Measurements from ENCODE around the gene ZMYM5.
"Not testable (repeated sequence)": the region's sequence is repeated elsewhere in the genome, so short reads cannot be mapped to it uniquely, and the experiment has no call there.

ZMYM5 gene

GRCh38 chr13:19794631-19795030, 68.8 kb downstream of the ZMYM5 start:
- TF ChIP-seq POLR2A (IDR thresholded peaks at IDR 0.05; ENCODE audit: extremely low read depth, insufficient read length) (no peak), MAX (IDR thresholded peaks at IDR 0.05; ENCODE audit: low read depth, low read length) (no peak), MYC (IDR thresholded peaks at IDR 0.05; ENCODE audit: low read depth, low read length) (no peak)
- TF ChIP-seq, protein P1, sequence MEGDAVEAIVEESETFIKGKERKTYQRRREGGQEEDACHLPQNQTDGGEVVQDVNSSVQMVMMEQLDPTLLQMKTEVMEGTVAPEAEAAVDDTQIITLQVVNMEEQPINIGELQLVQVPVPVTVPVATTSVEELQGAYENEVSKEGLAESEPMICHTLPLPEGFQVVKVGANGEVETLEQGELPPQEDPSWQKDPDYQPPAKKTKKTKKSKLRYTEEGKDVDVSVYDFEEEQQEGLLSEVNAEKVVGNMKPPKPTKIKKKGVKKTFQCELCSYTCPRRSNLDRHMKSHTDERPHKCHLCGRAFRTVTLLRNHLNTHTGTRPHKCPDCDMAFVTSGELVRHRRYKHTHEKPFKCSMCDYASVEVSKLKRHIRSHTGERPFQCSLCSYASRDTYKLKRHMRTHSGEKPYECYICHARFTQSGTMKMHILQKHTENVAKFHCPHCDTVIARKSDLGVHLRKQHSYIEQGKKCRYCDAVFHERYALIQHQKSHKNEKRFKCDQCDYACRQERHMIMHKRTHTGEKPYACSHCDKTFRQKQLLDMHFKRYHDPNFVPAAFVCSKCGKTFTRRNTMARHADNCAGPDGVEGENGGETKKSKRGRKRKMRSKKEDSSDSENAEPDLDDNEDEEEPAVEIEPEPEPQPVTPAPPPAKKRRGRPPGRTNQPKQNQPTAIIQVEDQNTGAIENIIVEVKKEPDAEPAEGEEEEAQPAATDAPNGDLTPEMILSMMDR (IDR thresholded peaks at IDR 0.05; ENCODE audit: low read depth, low read length) = no peak
- peak; percentile 81 for DNase-seq (ENCODE audit: low read depth)
- peak overlapping the region; percentile 4 for H3K4me3 ChIP-seq (ENCODE audit: low read depth, low read length)

GRCh38 chr13:19791953-19792537, 71.4 kb downstream of the ZMYM5 start:
- H3K4me3 ChIP-seq (ENCODE audit: low read depth, low read length) = no peak overlapping the region
- TF ChIP-seq, protein P1 (IDR thresholded peaks at IDR 0.05; ENCODE audit: low read depth, low read length) = no peak
- no peak for DNase-seq (ENCODE audit: low read depth)

- H3K4me3 ChIP-seq (ENCODE audit: low read depth, low read length) = peak within 1 kb of the TSS; percentile 90
- TF ChIP-seq MAX (IDR thresholded peaks at IDR 0.05; ENCODE audit: low read depth, low read length) (peak; percentile 82), MYC (IDR thresholded peaks at IDR 0.05; ENCODE audit: low read depth, low read length) (peak; percentile 83), POLR2A (IDR thresholded peaks at IDR 0.05; ENCODE audit: extremely low read depth, insufficient read length) (peak; percentile 98)
- peak; percentile 96 for DNase-seq (ENCODE audit: low read depth)
Measured at GRCh38 chr13:19782727-19783682, 80.4 kb downstream of the ZMYM5 start, which contains the start of gene PSPC1. PSPC1 (minus strand) TSS chr13:19782945; CDS start chr13:19782757, 188 bp downstream.

DNA sequence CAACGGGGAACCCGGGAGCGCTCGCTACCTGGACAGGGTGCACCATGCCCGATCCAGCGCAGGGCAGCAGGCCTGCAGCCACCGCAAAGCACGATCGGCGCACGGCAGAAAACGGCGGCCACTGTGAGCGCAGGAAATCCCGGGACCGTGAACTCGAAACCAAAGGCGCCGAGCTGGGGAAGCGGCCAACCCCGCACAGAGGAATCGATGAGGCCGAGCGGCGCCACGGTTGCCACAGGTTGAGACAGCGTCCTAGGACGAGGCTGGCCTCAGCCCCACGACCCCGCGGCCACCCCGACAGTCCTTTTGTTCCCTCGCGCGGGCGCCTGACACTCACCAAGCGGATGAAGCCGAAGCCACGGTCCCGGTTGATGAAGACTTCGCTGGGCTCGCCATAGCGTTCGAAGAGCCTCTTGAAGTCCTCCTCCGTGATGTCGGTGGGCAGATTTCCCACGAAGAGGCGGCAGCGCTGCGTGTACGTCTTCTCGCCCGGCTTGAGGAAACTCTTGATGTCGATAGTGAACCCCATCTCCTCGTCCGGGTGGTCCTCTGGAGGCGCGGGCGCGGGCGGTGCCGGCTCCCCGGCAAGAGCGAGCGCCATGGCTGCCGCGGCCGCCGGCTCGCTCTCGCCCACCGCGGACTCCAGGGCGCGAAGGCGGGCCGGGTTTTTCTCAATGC, 81.3 kb downstream of the ZMYM5 start:
- TF ChIP-seq, protein P1 (IDR thresholded peaks at IDR 0.05; ENCODE audit: low read depth, low read length) = no peak
- TF ChIP-seq MYC (IDR thresholded peaks at IDR 0.05; ENCODE audit: low read depth, low read length) (no peak), POLR2A (IDR thresholded peaks at IDR 0.05; ENCODE audit: extremely low read depth, insufficient read length) (no peak), MAX (IDR thresholded peaks at IDR 0.05; ENCODE audit: low read depth, low read length) (no peak)
- peak; percentile 68 for DNase-seq (ENCODE audit: low read depth)
- H3K4me3 ChIP-seq (ENCODE audit: low read depth, low read length) = peak overlapping the region; percentile 90

DNA sequence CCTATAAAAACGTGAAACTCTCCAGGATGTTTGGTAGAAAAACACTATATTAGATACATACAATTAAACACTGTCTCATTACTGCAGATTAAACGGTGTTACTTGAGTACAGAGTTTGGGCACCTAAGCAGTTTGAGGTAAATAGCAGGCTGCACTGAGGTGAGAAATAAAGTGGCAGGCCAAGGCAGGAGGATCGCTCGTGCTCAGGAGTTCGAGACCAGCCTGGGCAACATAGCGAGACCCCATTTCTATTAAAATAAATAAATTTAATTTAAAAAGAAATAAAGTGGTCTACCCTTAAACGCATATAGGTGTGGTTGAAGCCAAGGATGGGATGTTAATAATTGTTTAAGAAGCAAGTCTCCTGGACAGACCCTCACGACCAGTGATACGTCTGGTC, 81.9 kb downstream of the ZMYM5 start:
- DNase-seq (ENCODE audit: low read depth) = peak; percentile 27
- peak overlapping the region; percentile 90 for H3K4me3 ChIP-seq (ENCODE audit: low read depth, low read length)

GRCh38 chr13:19780753-19781418, 82.6 kb downstream of the ZMYM5 start:
- H3K4me3 ChIP-seq (ENCODE audit: low read depth, low read length) = peak overlapping the region; percentile 90
- not testable (repeated sequence) for DNase-seq (ENCODE audit: low read depth)

More for the DNA sequence above, 81.9 kb downstream of the ZMYM5 start:
- TF ChIP-seq MAX (IDR thresholded peaks at IDR 0.05; ENCODE audit: low read depth, low read length) (no peak), MYC (IDR thresholded peaks at IDR 0.05; ENCODE audit: low read depth, low read length) (no peak), POLR2A (IDR thresholded peaks at IDR 0.05; ENCODE audit: extremely low read depth, insufficient read length) (no peak)
- TF ChIP-seq, protein P1 (IDR thresholded peaks at IDR 0.05; ENCODE audit: low read depth, low read length) = no peak

All from NB4 (cell line).